CD4-positive, alpha-beta T cell treated with Interleukin-2 at 100 ng/mL for 4 hours (primary cell): ENCODE measurements around the gene PPP1R1C.
"Not testable (repeated sequence)": the region's sequence is repeated elsewhere in the genome, so short reads cannot be mapped to it uniquely, and the experiment has no call there.

Experiments used
- DNase-seq: peaks from one replicate; pipeline ENCODE4 v3.0.0-alpha.2; 2020; ENCODE audit warnings: low spot score

Gene PPP1R1C

DNA sequence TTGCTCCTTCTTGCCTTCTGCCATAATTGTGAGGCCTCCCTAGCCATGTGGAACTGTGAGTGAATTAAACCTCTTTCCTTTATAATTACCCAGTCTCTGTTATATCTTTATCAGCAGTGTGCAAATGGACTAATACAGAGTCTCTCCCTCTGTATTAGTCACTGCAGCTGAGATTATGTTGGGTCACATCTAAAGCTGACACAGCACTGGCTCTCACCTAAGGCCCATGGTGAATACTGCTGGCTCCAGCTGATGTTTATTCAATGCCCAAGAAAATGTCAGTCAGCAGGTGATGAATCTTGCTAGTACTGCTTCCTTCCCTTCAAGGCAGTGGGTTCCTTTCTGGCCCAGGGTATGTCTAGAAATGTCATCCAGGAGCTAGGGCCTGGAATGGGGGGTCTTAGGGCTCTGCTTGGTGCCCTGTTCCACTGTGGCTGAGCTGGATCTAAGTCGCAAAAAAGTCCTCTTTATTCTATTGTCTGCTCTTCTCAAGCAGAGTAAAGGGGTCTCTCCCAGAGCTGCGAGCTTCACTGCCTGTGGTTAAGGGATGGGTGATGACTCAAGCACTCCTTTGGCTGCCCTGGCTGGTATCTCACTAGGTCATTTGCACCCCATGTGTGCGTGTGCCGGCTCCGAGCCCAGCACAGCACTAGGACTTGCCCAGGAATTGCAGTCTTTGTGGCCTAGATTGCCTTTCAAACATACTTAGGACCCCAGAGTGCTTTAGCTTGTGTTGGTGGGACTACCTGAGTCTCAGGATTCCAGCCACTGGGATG is 29.9 kb downstream of the PPP1R1C start:
- DNase-seq = no peak

DNA sequence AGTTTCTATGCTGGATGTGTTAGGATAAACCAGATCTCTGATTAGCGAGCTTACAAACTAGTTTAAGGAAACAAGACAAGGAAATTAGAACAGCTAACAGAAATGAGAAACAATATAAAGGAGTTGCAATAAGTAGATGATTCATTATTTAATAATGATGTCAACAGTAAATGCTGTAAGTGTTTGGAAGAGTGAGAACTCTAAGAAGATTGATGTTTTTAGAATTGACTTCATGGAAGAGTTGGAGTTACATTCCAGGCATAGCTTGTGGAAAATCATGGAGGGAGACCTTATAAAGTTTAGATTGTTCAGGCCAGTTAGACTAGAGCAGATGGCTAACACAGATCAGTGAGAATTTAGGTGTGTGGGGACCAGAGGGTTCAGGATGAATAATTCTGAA is 32.6 kb downstream of the PPP1R1C start:
- no peak for DNase-seq

DNA sequence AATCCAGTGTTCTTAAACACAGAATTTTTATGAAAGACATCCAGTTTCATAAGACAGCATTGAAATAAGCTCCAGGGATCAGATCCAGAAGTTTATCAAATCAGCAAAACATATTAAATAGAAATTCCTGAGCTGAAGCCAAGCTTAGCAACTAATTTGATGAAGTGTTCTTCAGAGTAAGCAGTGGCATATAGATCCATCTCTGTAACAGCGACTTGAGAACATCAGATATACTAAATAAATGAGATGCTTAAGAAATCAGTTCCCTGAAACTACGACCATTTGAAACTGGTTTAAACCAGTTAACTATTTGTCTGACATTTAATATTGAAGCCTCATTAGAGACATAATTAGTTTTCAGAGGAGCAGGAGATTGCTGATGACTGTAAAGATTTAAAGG is 34.1 kb downstream of the PPP1R1C start:
- DNase-seq = no peak

DNA sequence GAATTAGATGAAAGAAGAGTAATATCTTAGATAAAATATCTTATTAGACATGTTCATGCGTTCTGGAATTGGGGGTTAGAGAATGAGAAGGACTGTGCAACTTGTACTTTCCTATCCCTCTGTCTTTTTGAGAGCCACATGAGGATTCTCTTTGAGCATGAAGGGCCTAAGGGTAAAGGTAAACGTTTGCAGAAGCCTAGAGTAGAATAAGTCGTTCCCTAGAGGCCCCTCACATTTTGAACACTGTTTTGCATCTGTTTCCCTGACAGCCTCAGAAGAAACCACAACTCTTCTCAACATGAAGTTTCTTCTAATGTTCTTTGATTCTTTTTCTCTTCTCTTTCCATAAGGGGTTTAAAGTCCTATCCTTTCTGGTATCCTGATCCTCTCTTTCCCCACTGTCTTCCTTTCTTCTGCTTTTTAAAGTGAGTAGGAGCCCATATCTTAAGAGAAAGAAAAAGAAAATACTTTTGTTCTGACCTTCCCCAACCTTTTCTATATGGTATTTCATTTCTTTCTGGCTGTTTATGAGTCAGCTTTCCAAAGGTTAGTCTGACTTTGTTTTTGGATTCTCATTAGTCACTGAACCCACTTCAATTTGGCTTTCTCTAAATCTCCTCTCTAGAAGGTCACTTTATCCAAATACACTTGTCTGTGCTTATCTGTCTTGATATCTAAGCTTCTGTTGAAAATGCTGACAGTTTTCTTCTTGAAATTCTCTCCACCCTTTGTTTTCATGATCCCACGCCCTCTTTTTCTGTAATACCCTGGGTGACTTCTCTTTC is 34.8 kb downstream of the PPP1R1C start:
- no peak for DNase-seq

- DNase-seq = no peak
These were observed 37.6 kb downstream of the PPP1R1C start for GRCh38 chr2:182023235-182023634.

DNA sequence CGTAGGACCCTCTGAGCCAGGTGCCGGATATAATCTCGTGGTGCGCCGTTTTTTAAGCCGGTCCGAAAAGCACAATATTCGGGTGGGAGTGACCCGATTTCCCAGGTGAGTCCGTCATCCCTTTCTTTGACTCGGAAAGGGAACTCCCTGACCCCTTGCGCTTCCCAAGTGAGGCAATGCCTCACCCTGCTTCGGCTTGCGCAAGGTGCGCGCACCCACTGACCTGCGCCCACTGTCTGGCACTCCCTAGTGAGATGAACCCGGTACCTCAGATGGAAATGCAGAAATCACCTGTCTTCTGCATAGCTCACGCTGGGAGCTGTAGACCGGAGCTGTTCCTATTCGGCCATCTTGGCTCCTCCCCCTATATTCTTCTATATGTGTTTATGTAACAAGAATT is 45.2 kb downstream of the PPP1R1C start:
- not testable (repeated sequence) for DNase-seq

GRCh38 chr2:182031956-182032355 is 46.3 kb downstream of the PPP1R1C start:
- no peak for DNase-seq

DNA sequence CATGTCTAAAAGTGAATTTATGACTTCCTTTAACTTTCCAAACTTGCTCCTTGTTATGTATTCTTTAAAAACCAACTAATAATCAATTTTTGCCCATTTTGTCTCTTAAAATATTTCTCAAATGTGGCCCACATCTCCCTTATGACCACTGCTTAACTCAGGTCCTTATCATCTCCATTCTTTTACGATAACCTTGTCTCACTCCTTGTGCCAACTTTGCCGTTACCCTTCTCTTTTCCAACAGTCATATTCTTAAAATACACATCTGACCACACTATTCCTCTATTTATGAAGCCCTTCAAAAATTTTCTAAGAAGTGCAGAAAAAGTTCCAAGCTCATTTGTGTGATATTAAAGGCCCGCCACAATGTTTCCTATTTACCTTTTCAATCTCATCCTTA is 47.8 kb downstream of the PPP1R1C start:
- no peak for DNase-seq

DNA sequence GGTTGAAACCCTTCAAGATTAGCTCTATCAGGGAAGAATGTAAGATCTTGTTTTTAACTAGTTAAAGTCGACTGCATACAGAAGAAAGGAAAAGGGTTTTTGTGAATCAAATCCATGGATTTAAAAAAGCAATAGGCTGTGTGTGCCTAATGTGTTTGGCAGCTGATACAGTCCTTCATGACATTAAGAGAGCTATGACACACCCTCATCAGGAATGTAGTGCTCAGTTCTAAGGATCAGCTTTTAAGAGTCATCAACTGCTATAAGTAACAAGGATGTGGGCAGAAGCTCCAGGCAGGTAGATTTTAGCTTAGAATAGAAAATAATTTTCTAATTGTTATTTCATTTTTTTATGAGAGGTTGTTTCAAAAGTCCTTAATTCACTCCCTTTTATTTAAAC is 52.9 kb downstream of the PPP1R1C start:
- no peak for DNase-seq

DNA sequence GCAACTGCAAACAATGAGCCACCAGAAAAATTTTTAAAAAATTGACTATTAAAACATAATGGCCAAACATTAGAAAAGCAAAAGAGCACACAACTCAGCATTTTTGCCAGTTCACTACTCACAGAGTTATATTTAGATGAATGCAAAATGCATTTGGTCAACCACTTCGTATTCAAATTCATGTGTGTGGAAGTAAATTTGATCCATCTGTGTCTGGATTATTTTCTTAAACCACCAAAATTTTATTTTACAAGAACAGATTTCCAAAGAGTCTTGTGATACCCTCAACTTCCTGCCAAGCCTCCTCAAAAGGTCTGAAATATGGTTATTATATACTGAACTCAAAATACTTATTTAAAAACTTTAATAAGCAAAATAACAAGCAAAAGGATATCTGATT is 57.4 kb downstream of the PPP1R1C start:
- DNase-seq = no peak

GRCh38 chr2:182043861-182044260 is 58.2 kb downstream of the PPP1R1C start:
- DNase-seq = no peak

DNA sequence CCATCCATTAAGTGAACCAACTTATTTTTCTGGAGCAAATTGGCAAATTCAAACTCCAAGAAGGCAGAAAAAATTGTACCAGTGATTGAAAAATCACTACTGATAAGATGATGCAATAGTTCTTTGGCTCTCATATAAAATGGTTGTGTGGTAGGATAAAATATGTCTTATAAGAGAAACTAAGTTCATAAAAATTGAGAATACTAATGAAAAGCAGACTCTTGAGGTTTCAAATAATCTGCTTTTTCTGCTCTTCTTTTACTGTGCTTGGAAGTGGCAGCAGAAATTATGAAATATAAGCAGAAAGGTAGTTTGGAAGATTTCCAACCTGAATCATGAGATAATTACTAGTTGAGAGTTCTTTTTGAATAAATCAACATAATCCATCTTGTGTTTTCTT is 61.9 kb downstream of the PPP1R1C start:
- DNase-seq = no peak

DNA sequence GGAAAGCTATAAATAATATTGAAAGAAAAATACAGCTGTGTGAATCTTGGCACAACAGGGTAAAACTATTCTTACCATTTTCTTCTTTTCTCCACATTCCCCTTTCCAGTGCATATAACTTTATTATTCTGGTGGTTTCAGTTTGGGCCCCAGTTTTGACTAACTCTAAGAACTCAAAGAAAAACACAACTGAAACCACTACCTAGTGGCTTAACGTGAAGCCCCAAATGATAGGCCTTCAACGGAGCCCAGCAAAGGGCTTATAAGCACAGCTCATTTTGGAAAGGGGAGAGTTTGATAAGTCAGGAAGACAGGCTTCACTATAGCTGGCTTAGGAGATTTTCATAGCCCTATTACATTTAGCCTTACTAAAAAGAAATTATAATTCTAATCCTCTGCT is 62.4 kb downstream of the PPP1R1C start:
- no peak for DNase-seq

GRCh38 chr2:182048621-182049020 is 63.0 kb downstream of the PPP1R1C start:
- DNase-seq = no peak

DNA sequence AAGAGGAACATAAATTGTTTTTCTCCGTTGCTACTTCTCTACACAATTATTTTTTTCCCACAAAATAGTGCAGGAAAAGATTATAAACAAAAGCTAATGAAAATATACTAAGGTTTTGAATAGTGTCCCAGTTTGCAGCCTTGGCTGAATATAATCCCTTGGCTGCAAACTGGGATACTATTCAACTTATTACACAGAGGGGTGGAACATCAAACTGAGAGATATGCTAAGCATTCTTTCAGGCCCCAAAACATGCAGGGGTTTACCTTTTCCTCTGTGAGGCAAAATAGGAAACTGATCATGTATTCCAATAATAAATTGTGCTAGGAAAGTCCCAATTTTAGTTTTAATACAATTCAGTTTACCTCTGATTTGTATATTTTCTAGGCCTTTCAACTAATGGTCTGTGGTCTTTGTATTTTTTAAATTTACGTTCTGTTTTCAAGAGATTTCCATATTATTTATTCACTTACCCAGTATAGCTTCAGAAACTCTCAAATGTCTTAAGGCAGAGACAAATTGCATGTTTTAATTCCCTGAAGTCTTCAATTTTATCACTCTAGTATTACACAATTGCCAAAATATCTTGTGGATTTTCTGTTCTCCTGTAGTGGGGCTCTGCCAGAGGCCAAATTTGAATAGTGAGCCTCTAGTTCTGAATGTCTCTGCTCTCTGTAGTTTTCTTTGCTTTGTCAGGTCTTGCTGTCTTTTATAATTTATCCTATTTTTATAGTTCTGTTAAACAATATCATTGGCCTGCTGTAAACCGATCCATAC is 63.9 kb downstream of the PPP1R1C start:
- DNase-seq = no peak

DNA sequence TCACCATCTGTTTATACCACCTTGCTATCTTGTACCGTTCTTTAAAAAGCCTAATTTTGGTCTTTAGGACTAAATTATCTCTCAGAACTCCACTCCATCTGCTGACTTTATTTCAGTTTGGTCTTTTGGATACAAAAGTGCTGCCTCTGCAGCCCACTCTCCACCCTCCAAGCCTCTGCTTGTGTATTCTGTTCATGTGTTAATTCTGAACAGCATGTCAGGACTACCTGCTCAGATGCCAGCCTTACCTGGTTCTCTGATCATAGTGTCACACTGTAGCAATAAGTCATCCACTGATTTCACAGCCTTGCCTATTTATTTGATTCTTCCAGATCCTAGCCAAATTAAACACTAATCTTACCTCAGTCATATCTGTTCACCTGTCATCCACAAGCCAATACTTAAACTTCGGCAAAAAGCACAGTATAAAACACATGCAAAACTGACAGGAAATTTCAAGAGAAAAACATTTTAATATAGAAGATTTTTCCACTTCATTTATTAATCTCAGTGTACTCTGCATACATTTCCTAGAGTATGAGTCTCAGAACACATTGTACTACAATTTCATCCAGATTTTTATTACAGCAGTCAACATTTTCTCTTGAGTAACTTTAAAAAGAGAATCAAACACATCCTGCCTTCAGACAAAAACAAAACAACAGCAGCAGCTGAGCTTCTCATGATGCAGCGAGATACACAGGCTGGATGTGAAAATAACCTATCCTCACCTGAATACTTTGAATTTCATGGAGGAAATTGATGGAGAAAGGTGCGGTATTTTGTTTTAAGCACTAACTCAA is 64.9 kb downstream of the PPP1R1C start:
- DNase-seq = no peak

- no peak for DNase-seq
These were observed 70.3 kb downstream of the PPP1R1C start for GRCh38 chr2:182055993-182056392.

DNA sequence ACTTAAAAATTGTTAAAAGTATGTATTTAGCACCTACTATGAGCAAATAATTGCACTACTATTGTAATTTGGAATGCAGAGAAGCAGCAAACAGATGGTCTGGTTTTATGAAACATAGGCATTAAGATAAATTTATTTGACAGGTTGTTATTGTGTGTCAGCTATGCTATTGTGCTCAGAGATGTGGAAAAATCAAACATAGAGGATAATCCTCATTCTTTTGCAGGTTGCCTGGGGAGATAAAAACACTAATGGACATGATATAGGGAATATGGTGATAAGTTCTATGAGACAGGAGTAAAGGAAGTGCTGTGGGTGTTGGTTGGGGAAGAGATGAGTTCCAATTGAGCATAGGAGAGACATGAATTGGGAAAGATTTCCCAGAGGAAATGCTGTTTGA is 71.3 kb downstream of the PPP1R1C start:
- DNase-seq = no peak

GRCh38 chr2:182058056-182058455 is 72.4 kb downstream of the PPP1R1C start:
- DNase-seq = no peak

DNA sequence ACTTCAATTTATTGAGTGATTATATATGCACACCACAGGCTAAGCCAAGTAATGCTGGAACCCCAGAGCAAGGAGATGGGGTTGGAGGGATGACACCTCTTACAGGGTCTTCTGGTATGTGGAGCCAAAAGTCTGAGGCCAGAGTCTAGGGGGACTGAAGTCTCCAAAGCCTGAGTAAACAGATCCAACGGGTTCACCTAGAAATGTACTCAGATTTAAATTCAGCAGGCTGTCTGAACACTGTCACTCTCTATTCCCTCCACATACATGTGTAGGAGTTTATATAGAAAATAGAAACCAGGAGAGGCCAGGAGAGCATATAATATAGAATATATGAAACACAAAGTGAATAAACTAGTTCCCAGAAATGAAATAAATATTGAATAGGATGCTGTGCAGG is 76.1 kb downstream of the PPP1R1C start:
- no peak for DNase-seq

GRCh38 chr2:182062329-182062972 is 76.8 kb downstream of the PPP1R1C start:
- DNase-seq = no peak
